GM23248 (cell line): Measurements from ENCODE around the gene VTI1A.

Experiments
- EZH2 ChIP-seq: fragments of 200-600 bp; sonication (generic); IDR thresholded peaks from 2 replicates; pipeline ENCODE4 v1.6.1; 2018; ENCODE audit warnings: antibody characterized with exemption, mild to moderate bottlenecking; ENCODE audit not compliant: insufficient read depth, poor library complexity, severe bottlenecking
- EZH2phosphoT487 ChIP-seq: fragments of 200-600 bp; sonication (generic); IDR thresholded peaks from 2 replicates; pipeline ENCODE4 v1.6.1; 2018; ENCODE audit warnings: antibody characterized with exemption, moderate library complexity, mild to moderate bottlenecking, low read depth; ENCODE audit not compliant: insufficient read depth

GRCh38 chr10:112823007-112823406 is 376.0 kb downstream of the VTI1A start:
- TF ChIP-seq EZH2phosphoT487 (no peak), EZH2 (no peak)
